Smooth muscle cell (in vitro differentiated cells): ENCODE data around the gene HS3ST5. TPM values are rescaled to one million over a fixed set of nuclear protein-coding genes. Genes with fewer than 3 reads are reported as not detected.
"Not testable (repeated sequence)": the region's sequence is repeated elsewhere in the genome, so short reads cannot be mapped to it uniquely, and the experiment has no call there.

Experiments
- DNase-seq: peaks from one replicate; lab custom pipeline; 2025; ENCODE audit not compliant: unreplicated experiment; lab: John Stamatoyannopoulos, UW
- H2AFZ ChIP-seq: fragments of 200-600 bp; sonication (generic); 2 replicates; pipeline ENCODE4 v1.6.0; 2016; ENCODE audit warnings: antibody characterized with exemption, low read depth, mild to moderate bottlenecking
- H3F3A ChIP-seq: fragments of 200-600 bp; sonication (generic); 2 replicates; pipeline ENCODE4 v1.6.0; 2017; ENCODE audit warnings: antibody characterized with exemption, low read depth
- H3K27ac ChIP-seq: fragments of 200-600 bp; sonication (generic); 2 replicates; pipeline ENCODE4 v1.5.1; 2016; ENCODE audit warnings: low read depth, mild to moderate bottlenecking
- H3K27me3 ChIP-seq: fragments of 200-600 bp; sonication (generic); 2 replicates; pipeline ENCODE4 v1.6.1; 2016; ENCODE audit warnings: low read depth, mild to moderate bottlenecking
- H3K36me3 ChIP-seq: fragments of 200-600 bp; sonication (generic); 2 replicates; pipeline ENCODE4 v1.5.1; 2016; ENCODE audit warnings: low read depth
- H3K4me1 ChIP-seq: fragments of 200-600 bp; sonication (generic); 2 replicates; pipeline ENCODE4 v1.5.1; 2016; ENCODE audit warnings: low read depth
- H3K4me2 ChIP-seq: fragments of 200-600 bp; sonication (generic); 2 replicates; pipeline ENCODE4 v1.6.0; 2016; ENCODE audit warnings: mild to moderate bottlenecking
- H3K4me3 ChIP-seq: fragments of 200-600 bp; sonication (generic); 2 replicates; pipeline ENCODE4 v1.5.1; 2016; ENCODE audit warnings: mild to moderate bottlenecking
- H3K79me2 ChIP-seq: fragments of 200-600 bp; sonication (generic); 2 replicates; pipeline ENCODE4 v1.6.0; 2016; ENCODE audit warnings: low read depth, mild to moderate bottlenecking
- H3K9ac ChIP-seq: fragments of 200-600 bp; sonication (generic); 2 replicates; pipeline ENCODE4 v1.6.0; 2016; ENCODE audit warnings: low read depth
- H3K9me3 ChIP-seq: fragments of 200-600 bp; sonication (generic); replicated peaks from 2 replicates; pipeline ENCODE4 v1.5.1; 2016; ENCODE audit warnings: low read depth
- H4K20me1 ChIP-seq: fragments of 200-600 bp; sonication (generic); 2 replicates; pipeline ENCODE4 v1.6.0; 2016; ENCODE audit warnings: low read depth
- CTCF ChIP-seq: fragments of 200-600 bp; sonication (generic); IDR thresholded peaks from 2 replicates; pipeline ENCODE4 v1.5.1; 2017; ENCODE audit warnings: borderline replicate concordance, mild to moderate bottlenecking, antibody characterized with exemption; ENCODE audit not compliant: insufficient read depth, poor library complexity, severe bottlenecking
- WGBS: methylation state at CpG from one replicate; pipeline ENCODE4 v1.1.7; 2016; ENCODE audit warnings: low lambda C conversion rate; 5-methylcytosine and 5-hydroxymethylcytosine counted together
- polyA plus RNA-seq: library from polyadenylated mRNA; unstranded; fragments of >200 nt; fragmentation: Nextera tagmentation; extraction: Ambion mirVana; gene quantifications from 2 replicates; pipeline ENCODE4 v1.2.1, GENCODE V29; 2016
- total RNA-seq: library from RNA; depleted of rRNA; stranded (reverse); fragments of >200 nt; gene quantifications from 2 replicates; pipeline ENCODE4 v1.2.3, GENCODE V29; 2014

HS3ST5 gene
- total and polyA plus RNA-seq, 2 experiments from 2014 or later, result 0.18 to 0.25 TPM

DNA sequence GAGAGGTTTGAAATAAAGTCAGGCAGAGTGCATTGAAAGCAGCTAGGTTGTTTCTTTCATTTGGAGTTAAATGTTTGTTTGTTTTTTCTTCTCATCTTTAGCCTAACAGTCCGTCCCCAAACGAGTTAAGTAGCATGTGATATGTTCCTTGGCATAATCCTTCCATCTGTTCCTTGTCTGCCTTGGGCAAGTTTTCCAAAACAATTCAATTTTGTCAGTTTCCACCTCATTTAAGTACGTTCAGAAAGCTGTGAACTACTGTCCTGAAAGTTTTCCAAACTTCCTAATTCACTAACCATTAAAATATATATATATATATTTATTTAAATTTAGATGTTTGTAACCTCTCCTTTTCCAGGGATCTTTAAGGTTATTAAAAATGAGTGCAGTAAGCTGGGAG is 310.1 kb downstream of the HS3ST5 start:
- no peak for DNase-seq
- WGBS, result 31% methylated on average over 3 of the region's 3 CpGs
- Histone ChIP-seq H3K4me3 (no peak overlapping the region), H3K4me1 (no peaks in the 10 kb centered on the region), H3K27me3 (no peaks in the 10 kb centered on the region), H3K36me3 (no peaks in the 10 kb centered on the region), H4K20me1 (no peaks in the 10 kb centered on the region), H2AFZ (no peak overlapping the region), H3K79me2 (no peaks in the 10 kb centered on the region), H3K9ac (no peak overlapping the region), H3F3A (no peaks in the 10 kb centered on the region), H3K9me3 (no peaks in the 10 kb centered on the region), H3K27ac (no peak overlapping the region), H3K4me2 (no peak overlapping the region)
- TF ChIP-seq CTCF, result no peak

- no peak overlapping the region for H3K4me3 ChIP-seq
- H3F3A ChIP-seq, result no peaks in the 10 kb centered on the region
- no peak for DNase-seq
- H4K20me1 ChIP-seq, result no peaks in the 10 kb centered on the region
- H3K36me3 ChIP-seq, result no peaks in the 10 kb centered on the region
- H3K27ac ChIP-seq, result no peak overlapping the region
- 96% methylated on average over 6 of the region's 6 CpGs for WGBS
- H3K4me1 ChIP-seq, result no peaks in the 10 kb centered on the region
- H3K9ac ChIP-seq, result no peak overlapping the region
- H2AFZ ChIP-seq, result no peak overlapping the region
- no peak overlapping the region for H3K4me2 ChIP-seq
- TF ChIP-seq CTCF, result no peak
- H3K79me2 ChIP-seq, result no peaks in the 10 kb centered on the region
- H3K9me3 ChIP-seq, result no peaks in the 10 kb centered on the region
- H3K27me3 ChIP-seq, result no peaks in the 10 kb centered on the region
Measured at GRCh38 chr6:114030767-114031166, 312.1 kb downstream of the HS3ST5 start.

GRCh38 chr6:114024746-114025145 is 318.1 kb downstream of the HS3ST5 start:
- Histone ChIP-seq H3K79me2 (no peaks in the 10 kb centered on the region), H3F3A (no peaks in the 10 kb centered on the region), H3K9ac (no peak overlapping the region), H3K4me3 (no peak overlapping the region), H3K27me3 (no peaks in the 10 kb centered on the region), H3K9me3 (no peaks in the 10 kb centered on the region), H4K20me1 (no peaks in the 10 kb centered on the region), H3K4me2 (no peak overlapping the region), H2AFZ (no peak overlapping the region), H3K27ac (no peak overlapping the region), H3K4me1 (no peaks in the 10 kb centered on the region), H3K36me3 (no peaks in the 10 kb centered on the region)
- TF ChIP-seq CTCF, result no peak
- 95% methylated on average over 6 of the region's 6 CpGs for WGBS
- no peak for DNase-seq

DNA sequence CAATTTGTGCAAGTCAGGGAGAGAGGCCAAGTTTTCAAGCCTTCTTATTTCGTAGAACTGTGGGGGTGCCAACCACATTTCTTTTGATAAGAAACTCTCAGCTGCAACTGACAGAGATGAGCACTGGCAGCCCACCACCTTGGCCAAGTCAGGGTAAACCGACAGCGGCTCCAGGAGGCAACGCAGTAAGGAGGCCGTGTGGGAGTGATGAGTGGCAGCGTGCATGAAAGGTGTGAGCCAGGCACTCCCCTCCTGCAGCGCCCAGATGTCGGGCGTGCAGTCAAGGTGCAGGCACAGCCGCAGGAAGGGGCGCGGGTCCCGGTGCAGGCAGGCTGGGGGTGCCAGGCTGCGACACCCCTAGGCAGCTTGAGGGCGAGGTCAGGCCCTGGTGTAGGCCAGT is 322.6 kb downstream of the HS3ST5 start:
- no peaks in the 10 kb centered on the region for H3K27me3 ChIP-seq
- H3K4me3 ChIP-seq, result no peak overlapping the region
- no peak overlapping the region for H3K4me2 ChIP-seq
- H3K36me3 ChIP-seq, result no peaks in the 10 kb centered on the region
- 92% methylated on average over 15 of the region's 15 CpGs for WGBS
- no peaks in the 10 kb centered on the region for H3F3A ChIP-seq
- no peak overlapping the region for H2AFZ ChIP-seq
- no peaks in the 10 kb centered on the region for H4K20me1 ChIP-seq
- no peak for DNase-seq
- TF ChIP-seq CTCF, result no peak
- no peaks in the 10 kb centered on the region for H3K4me1 ChIP-seq
- no peak overlapping the region for H3K9ac ChIP-seq
- H3K9me3 ChIP-seq, result no peaks in the 10 kb centered on the region
- H3K27ac ChIP-seq, result no peak overlapping the region
- H3K79me2 ChIP-seq, result no peaks in the 10 kb centered on the region

DNA sequence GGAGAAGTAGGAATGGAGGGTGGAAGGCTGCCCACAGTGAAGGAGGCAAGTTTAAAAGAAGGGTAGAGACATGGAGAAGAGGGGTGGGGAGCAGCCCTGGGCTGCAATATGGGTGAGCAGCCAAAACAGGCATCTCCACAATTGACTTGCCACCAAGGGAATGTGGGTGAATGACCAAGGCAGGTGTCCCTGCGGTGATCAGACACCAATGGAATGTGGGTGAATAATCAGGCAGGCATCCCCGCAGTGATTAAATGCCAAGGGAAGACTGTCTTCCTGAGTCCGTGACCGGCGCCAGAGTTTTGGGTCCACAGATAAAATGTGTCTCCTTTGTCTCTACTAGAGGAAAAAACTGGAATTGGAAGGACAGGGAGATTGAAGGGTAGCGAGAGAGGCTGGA is 325.7 kb downstream of the HS3ST5 start:
- peak overlapping the region; percentile 15 for H3K27ac ChIP-seq
- H3K27me3 ChIP-seq, H4K20me1 ChIP-seq, H3K4me2 ChIP-seq, DNase-seq, H2AFZ ChIP-seq, H3K9ac ChIP-seq, H3K9me3 ChIP-seq, H3K79me2 ChIP-seq, H3K4me1 ChIP-seq, H3K36me3 ChIP-seq, H3F3A ChIP-seq, H3K4me3 ChIP-seq: not testable (repeated sequence)
- 70% methylated on average over 6 of the region's 6 CpGs for WGBS

DNA sequence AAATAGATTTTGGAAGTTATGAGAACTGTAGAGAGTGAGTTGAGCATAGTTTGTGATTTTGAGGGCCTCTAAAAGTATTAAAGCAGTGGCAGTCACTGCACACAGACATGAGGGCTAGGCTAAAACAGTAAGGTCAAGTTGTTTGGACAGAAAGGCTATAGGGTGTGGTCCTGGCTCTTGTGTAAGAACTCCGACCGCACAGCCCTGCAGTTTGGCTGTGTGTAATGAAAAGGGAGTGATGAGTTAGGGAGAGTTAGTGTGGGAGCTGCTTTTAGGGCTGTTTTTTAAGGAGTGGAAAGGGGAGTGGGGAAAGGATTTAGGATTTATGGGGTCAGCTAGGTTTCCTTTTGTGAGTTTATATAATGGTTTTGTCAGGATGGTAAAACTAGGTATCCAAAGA is 328.7 kb downstream of the HS3ST5 start:
- Histone ChIP-seq H3K4me1 (peaks cover 11% of the 10 kb centered on the region), H2AFZ (peak overlapping the region; percentile 8), H3K79me2 (peaks cover 21% of the 10 kb centered on the region)
- H3F3A ChIP-seq, DNase-seq, H3K9me3 ChIP-seq, H3K9ac ChIP-seq, H3K4me2 ChIP-seq, H3K27me3 ChIP-seq, H3K27ac ChIP-seq, H3K36me3 ChIP-seq, H4K20me1 ChIP-seq, H3K4me3 ChIP-seq: not testable (repeated sequence)
- WGBS, result 67% methylated on average over 2 of the region's 2 CpGs
